Activated CD4-positive, alpha-beta T cell treated with anti-CD3 and anti-CD28 coated beads, Interleukin-2, amount 50 U/mL, for 1 hour (primary cell): ENCODE data around the gene HIGD2B.
"Not testable (repeated sequence)": the region's sequence is repeated elsewhere in the genome, so short reads cannot be mapped to it uniquely, and the experiment has no call there.

Experiments used
- DNase-seq: peaks from one replicate; pipeline ENCODE4 v3.0.0-alpha.2; 2020

The HIGD2B gene

GRCh38 chr15:72671525-72671924 lies 14.5 kb downstream of the HIGD2B start:
- no peak for DNase-seq

DNA sequence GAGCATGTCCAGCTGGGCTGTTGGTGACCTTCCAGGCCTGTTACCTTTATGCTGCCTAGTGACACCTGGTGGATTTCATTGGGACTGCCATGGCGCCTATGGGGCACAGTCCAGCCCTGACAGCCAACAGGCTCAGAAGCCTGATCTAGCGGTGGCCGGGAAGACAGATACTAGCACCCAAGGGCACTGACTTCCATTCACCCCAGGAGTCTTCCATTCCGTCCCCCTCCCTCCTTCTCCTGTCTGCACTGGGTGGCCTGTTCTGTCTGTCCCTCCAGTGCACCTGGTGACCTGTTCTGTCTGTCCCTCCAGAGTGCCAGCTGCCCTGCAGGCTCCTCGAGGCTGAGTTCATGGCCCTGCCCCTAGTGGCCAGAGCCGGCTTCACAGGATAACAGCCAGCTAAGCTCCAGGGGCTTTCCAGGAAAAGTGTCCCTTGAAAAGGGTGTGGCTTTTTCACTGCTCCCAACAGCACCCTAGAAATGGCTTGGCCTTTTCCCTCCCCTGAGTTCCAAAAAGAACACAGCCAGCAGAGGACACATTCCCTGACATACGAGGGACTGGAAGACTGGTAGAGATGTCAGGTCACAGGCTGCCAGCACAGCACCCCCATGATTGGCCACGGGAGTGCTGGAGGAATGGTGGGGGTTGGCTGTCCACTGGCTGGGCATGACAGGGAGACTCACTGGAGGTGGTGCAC lies 15.2 kb downstream of the HIGD2B start:
- DNase-seq = peak; percentile 69

- not testable (repeated sequence) for DNase-seq
Observed at GRCh38 chr15:72669803-72670202, 16.2 kb downstream of the HIGD2B start.

- DNase-seq = not testable (repeated sequence)
Observed at GRCh38 chr15:72665706-72666105, 20.3 kb downstream of the HIGD2B start.

DNA sequence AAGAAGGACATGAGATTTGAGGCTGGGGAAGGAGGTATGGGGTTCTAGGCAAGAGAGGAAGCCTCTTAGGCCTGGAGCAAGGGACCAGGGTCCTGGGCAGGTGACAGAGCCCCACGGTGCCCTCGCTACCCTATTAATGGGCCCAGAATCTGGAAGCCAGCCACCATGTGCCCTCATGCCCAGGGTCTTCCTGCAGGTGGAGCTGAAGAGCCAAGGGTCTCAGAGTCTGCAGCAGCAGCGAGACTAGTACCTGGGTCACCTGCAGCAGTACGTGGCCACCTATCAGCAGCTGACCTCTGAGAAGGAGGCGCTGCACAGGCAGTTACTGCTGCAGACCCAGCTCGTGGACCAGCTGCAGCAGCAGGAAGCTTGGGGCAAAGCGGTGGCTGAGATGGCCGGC lies 22.1 kb downstream of the HIGD2B start:
- DNase-seq = not testable (repeated sequence)

DNA sequence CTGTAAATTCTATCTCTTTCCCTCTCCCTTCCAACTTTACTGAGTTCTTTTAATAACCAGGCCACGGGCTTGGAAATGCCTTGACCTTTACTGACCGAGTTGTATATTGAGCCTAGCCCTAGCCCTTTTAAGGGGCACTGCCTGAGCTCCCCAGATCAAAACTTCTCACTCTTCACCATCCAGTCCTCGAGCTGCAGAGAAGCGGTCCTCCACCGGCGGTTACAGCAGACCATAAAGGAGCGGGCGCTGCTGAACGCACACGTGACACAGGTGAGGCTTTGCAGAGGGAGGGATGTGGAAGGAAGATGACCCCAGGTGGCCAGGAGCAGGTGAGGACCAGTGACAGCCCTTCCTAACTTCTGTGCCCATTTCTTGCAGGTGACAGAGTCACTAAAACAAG lies 24.9 kb downstream of the HIGD2B start:
- not testable (repeated sequence) for DNase-seq

GRCh38 chr15:72656014-72656413 lies 30.0 kb downstream of the HIGD2B start:
- not testable (repeated sequence) for DNase-seq

DNA sequence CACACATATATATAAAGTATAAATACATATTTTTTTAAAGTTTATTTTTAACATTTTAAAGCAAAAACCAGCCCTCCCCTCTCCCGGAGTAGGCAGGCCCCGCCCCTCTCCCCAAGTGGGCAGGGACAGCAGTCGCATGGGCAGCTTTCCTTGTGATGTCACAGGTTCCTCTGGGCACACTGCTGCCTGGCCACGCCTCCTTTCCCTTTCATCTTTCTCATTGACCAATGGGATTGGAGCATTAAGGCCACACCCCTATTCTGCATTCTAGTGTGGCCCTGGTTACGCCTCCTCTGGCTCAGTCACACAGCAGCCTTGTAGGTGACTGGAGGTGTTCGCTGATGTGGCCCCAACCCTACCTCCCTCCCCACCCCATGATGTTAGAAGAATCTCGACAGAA lies 31.6 kb downstream of the HIGD2B start, which contains the start of gene GOLGA6B:
GOLGA6B (plus strand) TSS at position 301 of the 400 bp plus-strand sequence; CDS start at position 342, 41 bp downstream.
- DNase-seq = not testable (repeated sequence)

DNA sequence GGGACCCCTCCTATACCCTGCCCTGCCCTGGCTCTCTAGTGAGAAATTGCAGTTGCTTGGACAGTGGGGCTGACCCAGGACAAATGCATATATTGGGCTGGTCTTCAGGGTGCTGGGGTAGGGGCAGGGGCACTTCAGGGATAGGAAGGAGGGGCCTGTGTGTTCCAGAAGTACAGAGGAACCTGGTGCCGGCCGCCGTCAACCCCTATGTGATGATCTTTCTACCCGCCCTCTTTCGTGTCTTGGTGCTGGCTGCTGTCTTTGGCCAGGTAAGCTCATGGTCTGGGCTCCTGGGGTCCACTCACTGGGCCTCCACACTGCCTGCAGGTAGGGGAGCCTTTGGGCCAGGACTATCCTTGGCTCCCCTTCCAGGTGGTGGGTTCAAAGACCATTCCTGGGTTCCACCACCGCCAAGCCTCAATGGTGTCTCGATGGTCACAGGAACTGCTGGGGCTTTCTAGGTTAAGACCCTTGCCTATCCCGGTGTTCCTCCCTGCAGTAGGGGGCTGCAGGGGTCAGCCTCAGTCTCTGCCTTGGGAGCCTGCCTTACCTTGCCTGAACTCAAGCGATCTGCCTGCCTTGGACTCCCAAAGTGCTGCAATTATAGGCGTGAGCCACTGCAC lies 37.2 kb downstream of the HIGD2B start:
- not testable (repeated sequence) for DNase-seq

DNA sequence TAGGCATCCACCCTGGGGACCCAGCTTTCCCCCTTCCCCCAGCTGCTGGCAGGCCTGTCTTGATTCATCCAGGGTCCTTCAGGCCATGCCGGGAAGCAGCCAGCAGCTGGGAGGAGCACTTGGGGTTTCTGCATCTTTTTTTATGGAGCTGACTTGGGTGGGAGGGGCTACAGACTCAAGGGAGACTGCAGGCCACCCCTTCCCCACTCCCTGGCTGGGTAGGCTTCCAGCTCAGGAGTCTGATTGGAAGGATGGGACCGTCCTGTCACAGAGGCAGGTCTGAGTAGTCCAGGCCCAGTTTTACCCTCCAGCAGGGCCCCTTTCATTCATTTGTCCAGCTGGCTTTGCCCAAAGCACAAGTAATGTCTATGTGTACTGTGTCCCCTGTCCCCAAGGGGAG lies 43.7 kb downstream of the HIGD2B start:
- not testable (repeated sequence) for DNase-seq

DNA sequence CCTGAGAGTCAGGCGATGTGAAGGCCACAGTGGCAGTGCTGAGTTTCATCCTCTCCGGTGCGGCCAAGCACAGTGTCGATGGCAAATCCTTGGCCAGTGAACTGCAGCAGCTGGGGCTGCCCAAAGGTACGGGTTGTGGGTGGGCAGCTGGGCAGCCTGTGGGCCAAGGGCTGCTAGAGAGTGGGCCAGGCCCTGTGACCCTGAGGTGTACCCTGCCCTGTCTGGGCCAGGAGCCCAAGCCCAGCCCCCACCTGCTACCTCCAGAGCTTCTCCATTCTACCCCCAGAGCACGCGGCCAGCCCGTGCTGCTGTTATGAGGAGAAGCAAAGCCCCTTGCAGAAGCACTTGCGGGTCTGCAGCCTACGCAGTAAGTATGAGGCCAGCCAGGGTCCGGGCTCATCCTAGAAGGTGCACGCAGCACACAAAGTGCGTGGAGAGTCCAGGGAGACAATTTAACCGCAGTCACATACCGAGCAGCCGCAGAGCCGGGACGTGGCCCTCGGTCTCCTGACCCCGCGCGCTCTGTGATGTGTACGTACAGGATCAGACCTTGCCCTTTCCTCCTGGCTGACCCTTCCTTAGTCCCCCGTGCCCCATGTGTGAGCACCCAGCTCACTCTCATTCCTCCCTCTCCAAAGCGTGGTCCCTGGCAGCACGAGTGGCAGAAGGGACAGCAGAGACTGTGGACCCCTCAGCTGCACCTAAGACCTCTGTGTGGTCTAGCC lies 46.1 kb downstream of the HIGD2B start:
- DNase-seq = not testable (repeated sequence)

DNA sequence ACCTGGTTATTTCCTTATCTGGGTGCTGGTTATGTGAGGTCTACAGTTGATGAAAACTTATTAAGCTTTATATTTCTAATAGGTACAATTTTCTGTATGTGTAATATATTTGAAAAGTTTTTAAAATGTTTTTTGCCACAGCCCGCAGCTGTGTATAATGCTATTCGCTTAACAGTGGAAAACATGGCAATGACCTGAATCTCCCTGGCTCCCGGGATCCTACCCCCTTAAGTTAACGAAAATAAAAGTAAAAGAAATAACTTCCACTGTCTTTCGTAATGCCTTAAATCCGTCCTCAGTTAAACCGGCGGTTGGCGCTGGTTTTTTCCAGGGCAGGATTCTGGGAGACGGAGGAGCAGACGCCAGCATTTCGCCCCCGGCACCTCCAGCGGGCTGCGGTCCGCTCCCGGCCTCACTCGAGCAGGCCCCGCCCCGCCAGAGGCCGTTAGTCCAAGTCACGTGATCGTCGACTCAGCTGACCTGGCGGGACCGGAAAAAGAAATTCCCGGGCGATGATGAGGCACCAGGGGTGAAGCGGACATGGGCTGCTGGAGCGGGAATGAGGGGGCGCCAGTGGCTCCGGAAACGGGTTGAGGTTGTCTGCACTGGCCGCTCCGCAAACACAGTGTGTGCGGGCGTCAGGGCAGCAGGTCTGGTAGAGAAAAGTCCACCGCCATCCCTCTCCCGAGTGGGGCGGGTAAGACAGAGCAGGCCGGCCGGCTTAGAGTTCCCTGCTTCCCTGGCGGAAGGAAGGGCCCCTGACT lies 49.3 kb downstream of the HIGD2B start:
- DNase-seq = peak; percentile 39

DNA sequence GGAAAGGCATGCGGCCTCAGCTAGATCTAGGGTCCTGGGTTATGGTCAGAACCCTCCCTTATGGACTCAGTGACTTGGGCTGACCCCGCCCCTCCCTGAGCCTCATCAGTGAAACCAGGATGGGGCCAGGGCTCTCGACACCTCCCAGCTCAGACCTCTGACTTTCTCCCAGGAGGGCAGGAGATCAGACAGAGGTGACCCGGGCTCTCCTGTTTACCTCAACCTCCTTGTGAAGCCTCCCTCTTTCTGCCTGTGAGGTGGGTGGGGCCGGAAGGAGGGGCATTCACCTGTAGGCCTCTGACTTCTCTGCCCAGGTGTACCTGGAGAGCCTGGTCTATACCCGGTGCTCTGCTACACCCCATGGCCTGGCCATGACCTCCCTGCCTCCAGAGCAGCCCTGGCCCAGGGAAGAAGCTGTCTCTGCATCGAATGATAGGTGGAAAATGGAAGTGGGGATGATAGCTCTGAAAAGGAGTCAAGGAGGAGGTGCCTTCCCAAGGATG lies 56.9 kb downstream of the HIGD2B start:
- not testable (repeated sequence) for DNase-seq

- DNase-seq = not testable (repeated sequence)
Observed at GRCh38 chr15:72628249-72629067, 57.5 kb downstream of the HIGD2B start.

DNA sequence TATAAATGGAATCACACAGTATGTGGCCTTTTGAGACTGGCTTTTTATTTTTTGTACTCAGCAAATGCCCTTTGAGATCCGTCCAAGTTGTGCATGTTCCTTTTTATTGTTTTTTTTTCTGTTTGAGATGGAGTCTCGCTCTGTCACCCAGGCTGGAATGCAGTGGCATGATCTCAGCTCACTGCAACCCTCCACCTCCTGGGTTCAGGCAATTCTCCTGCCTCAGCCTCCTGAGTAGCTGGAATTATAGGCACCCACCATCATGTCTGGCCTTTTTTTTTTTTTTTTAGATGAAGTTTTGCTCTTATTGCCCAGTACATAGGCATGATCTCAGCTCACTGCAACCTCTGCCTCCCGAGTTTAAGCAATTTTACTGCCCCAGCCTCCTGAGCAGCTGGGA lies 59.8 kb downstream of the HIGD2B start:
- DNase-seq = not testable (repeated sequence)
